Cardiac muscle cell (in vitro differentiated cells and primary cell): ENCODE measurements around the gene GCK. TPM values are rescaled to one million over a fixed set of nuclear protein-coding genes. Genes with fewer than 3 reads are reported as not detected.

ENCODE experiments used
- DNase-seq, 2 donors: peaks; one replicate each; pipeline versions ENCODE4 v3.0.0 to v3.0.0-alpha.2; 2010 to 2017; ENCODE audit warnings: low read depth in 1 of 2, low spot score in 1 of 2
- H3K27ac ChIP-seq: fragments of 200-600 bp; sonication (generic); 2 replicates; pipeline ENCODE4 v1.5.1; 2016
- H3K27me3 ChIP-seq: fragments of 200-600 bp; sonication (generic); 2 replicates; pipeline ENCODE4 v1.6.0; 2016; ENCODE audit warnings: control low read depth
- H3K36me3 ChIP-seq: fragments of 200-600 bp; sonication (generic); 2 replicates; pipeline ENCODE4 v1.5.1; 2016; ENCODE audit warnings: control low read depth
- H3K4me1 ChIP-seq: fragments of 200-600 bp; sonication (generic); 2 replicates; pipeline ENCODE4 v1.8.1; 2017; ENCODE audit warnings: low read depth, mild to moderate bottlenecking, mixed run types
- H3K4me3 ChIP-seq: fragments of 200-600 bp; sonication (generic); 2 replicates; pipeline ENCODE4 v1.5.1; 2016; ENCODE audit warnings: mild to moderate bottlenecking
- H3K9me3 ChIP-seq: fragments of 200-600 bp; sonication (generic); 2 replicates; pipeline ENCODE4 v1.5.1; 2017; ENCODE audit warnings: low read depth, mild to moderate bottlenecking, control low read depth
- polyA plus RNA-seq: library from polyadenylated mRNA; unstranded; fragments of >200 nt; fragmentation: Nextera tagmentation; extraction: Ambion mirVana; gene quantifications from 2 replicates; pipeline ENCODE4 v1.2.1, GENCODE V29; 2016
- total RNA-seq: library from RNA; depleted of rRNA; stranded (reverse); fragments of >200 nt; gene quantifications from 2 replicates; pipeline ENCODE4 v1.2.3, GENCODE V29; 2016
- TF ChIP-seq, protein P1 (sequence below): IDR thresholded peaks from 2 replicates; pipeline ENCODE4 v1.5.1; 2012; ENCODE audit warnings: low read depth, mild to moderate bottlenecking, low read length

GCK gene
- total and polyA plus RNA-seq, 2 experiments from 2014 or later, result 26.7 to 46.4 TPM

DNA sequence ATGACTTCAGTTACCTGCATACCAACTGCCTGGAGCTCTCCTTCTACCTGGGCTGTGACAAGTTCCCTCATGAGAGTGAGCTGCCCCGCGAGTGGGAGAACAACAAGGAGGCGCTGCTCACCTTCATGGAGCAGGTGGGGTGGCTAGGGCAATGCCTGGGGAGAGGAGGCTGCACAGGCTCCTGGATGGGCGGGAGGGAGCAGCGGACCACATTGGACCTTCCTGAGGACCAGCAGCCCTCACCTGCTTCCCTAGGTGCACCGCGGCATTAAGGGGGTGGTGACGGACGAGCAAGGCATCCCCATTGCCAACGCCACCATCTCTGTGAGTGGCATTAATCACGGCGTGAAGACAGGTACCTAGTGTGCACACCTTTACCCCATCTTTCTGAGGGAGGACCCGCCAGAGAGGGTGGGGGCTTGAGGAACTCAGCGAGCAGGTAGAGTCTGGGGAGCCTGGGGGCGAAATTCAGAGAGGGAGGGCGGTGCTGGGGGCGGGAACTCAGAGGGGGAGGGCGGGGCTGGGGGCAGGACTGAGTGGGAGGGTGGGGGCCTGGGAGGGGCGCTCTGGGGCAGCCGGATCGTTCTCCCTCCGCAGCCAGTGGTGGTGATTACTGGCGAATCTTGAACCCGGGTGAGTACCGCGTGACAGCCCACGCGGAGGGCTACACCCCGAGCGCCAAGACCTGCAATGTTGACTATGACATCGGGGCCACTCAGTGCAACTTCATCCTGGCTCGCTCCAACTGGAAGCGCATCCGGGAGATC, 76.1 kb downstream of the GCK start:
- H3K4me3 ChIP-seq, result no peak overlapping the region
- H3K36me3 ChIP-seq, result peaks cover 35% of the 10 kb centered on the region
- DNase-seq, result no peak
- TF ChIP-seq, protein P1, sequence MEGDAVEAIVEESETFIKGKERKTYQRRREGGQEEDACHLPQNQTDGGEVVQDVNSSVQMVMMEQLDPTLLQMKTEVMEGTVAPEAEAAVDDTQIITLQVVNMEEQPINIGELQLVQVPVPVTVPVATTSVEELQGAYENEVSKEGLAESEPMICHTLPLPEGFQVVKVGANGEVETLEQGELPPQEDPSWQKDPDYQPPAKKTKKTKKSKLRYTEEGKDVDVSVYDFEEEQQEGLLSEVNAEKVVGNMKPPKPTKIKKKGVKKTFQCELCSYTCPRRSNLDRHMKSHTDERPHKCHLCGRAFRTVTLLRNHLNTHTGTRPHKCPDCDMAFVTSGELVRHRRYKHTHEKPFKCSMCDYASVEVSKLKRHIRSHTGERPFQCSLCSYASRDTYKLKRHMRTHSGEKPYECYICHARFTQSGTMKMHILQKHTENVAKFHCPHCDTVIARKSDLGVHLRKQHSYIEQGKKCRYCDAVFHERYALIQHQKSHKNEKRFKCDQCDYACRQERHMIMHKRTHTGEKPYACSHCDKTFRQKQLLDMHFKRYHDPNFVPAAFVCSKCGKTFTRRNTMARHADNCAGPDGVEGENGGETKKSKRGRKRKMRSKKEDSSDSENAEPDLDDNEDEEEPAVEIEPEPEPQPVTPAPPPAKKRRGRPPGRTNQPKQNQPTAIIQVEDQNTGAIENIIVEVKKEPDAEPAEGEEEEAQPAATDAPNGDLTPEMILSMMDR, result no peak
- H3K4me1 ChIP-seq, result no peaks in the 10 kb centered on the region
- no peaks in the 10 kb centered on the region for H3K27me3 ChIP-seq
- H3K27ac ChIP-seq, result no peak overlapping the region
- H3K9me3 ChIP-seq, result no peaks in the 10 kb centered on the region

DNA sequence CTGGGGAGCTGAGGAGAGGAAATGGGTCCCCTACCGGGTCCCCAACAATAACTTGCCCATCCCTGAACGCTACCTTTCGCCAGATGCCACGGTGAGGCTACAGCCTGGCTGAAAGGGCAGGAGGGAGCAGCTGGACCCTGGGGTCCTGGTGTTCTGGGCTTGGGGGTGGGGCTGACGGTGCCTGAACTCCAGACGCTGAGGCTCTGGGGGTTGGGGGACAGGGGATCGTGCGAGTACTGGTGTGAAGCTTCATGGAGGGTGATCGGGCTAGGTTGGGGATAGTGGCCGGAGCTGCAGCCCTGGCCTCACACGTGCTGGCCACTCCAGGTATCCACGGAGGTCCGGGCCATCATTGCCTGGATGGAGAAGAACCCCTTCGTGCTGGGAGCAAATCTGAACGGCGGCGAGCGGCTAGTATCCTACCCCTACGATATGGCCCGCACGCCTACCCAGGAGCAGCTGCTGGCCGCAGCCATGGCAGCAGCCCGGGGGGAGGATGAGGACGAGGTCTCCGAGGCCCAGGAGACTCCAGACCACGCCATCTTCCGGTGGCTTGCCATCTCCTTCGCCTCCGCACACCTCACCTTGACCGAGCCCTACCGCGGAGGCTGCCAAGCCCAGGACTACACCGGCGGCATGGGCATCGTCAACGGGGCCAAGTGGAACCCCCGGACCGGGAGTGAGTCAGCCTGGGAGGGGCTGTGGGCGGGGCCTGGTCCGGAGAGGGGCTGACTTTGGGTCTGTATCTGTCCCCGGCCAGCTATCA, 76.8 kb downstream of the GCK start:
- no peaks in the 10 kb centered on the region for H3K4me1 ChIP-seq
- TF ChIP-seq, protein P1, result no peak
- H3K27me3 ChIP-seq, result no peaks in the 10 kb centered on the region
- H3K36me3 ChIP-seq, result peaks cover 31% of the 10 kb centered on the region
- H3K27ac ChIP-seq, result no peak overlapping the region
- no peak overlapping the region for H3K4me3 ChIP-seq
- DNase-seq, result no peak
- H3K9me3 ChIP-seq, result no peaks in the 10 kb centered on the region

DNA sequence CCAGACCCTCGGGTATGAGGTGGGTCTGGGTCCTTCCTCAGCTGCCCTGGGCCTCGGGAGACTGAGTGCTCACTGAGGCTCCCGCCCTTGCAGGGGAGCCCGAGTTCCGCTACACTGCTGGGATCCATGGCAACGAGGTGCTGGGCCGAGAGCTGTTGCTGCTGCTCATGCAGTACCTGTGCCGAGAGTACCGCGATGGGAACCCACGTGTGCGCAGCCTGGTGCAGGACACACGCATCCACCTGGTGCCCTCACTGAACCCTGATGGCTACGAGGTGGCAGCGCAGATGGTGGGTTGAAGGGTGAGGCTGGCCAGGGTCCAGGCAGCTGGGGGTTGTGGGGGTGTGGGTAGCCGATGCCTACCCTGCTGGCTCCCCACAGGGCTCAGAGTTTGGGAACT, 77.5 kb downstream of the GCK start:
- Histone ChIP-seq H3K27me3 (no peaks in the 10 kb centered on the region), H3K4me1 (no peaks in the 10 kb centered on the region), H3K36me3 (peaks cover 31% of the 10 kb centered on the region), H3K4me3 (no peak overlapping the region), H3K9me3 (no peaks in the 10 kb centered on the region), H3K27ac (no peak overlapping the region)
- TF ChIP-seq, protein P1, result no peak
- DNase-seq, result no peak

DNA sequence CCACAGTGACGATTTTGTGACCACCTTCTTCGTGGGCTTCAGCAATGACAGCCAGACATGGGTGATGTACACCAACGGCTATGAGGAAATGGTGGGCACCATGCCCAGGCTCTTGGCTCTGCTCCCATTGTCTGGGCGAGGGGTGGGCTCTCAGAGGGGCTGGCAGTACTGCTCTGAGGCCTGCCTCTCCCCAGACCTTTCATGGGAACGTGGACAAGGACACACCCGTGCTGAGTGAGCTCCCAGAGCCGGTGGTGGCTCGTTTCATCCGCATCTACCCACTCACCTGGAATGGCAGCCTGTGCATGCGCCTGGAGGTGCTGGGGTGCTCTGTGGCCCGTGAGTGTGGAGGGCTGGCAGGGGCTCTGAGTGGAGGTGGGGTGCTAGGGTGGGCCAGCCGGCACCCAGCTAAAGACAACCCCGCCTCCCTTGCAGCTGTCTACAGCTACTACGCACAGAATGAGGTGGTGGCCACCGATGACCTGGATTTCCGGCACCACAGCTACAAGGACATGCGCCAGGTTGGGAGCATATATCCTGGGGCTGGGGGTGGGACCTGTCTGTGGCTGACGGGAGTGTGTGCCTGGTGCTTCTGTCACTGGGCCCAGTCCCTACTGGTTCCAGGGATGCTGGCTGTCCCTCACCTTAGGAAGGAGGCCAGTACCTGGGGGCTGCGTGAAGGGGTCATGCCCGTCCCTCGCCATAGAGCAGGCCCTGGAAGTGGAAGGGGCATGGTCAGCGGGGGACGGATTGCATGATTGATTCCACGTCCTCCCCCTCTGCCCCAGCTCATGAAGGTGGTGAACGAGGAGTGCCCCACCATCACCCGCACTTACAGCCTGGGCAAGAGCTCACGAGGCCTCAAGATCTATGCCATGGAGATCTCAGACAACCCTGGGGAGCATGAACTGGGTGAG, 78.3 kb downstream of the GCK start:
- no peaks in the 10 kb centered on the region for H3K27me3 ChIP-seq
- no peak for DNase-seq
- no peaks in the 10 kb centered on the region for H3K9me3 ChIP-seq
- peaks cover 31% of the 10 kb centered on the region for H3K36me3 ChIP-seq
- no peaks in the 10 kb centered on the region for H3K4me1 ChIP-seq
- H3K4me3 ChIP-seq, result no peak overlapping the region
- H3K27ac ChIP-seq, result no peak overlapping the region
- TF ChIP-seq, protein P1, result no peak

DNA sequence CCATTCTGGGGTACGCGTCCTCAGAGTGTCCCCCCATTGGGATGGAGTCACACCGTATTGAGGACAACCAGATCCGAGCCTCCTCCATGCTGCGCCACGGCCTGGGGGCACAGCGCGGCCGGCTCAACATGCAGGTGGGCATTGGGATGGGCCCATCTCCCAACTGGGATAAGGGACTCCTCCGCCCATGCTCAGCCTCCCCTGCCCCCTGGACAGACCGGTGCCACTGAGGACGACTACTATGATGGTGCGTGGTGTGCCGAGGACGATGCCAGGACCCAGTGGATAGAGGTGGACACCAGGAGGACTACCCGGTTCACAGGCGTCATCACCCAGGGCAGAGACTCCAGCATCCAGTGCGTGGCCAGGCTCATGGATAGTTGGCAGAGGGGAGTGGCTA, 79.2 kb downstream of the GCK start:
- no peak overlapping the region for H3K4me3 ChIP-seq
- no peak for DNase-seq
- H3K36me3 ChIP-seq, result peaks cover 26% of the 10 kb centered on the region
- TF ChIP-seq, protein P1, result no peak
- no peaks in the 10 kb centered on the region for H3K4me1 ChIP-seq
- no peak overlapping the region for H3K27ac ChIP-seq
- H3K27me3 ChIP-seq, result no peaks in the 10 kb centered on the region
- H3K9me3 ChIP-seq, result no peaks in the 10 kb centered on the region
